Esophagus squamous epithelium (tissue), 5 donors: ENCODE measurements around the gene DEFB131B. TPM values are rescaled to one million over a fixed set of nuclear protein-coding genes. Genes with fewer than 3 reads are reported as not detected.

Experiments
- DNase-seq: peaks from one replicate; lab custom pipeline; 2025; lab: John Stamatoyannopoulos, UW
- H3K27ac ChIP-seq, 4 donors: fragments of 200-600 bp; sonication (generic); one replicate each; pipeline ENCODE4 v1.5.1; 2016 to 2019; ENCODE audit warnings: mild to moderate bottlenecking in 1 of 4
- H3K27me3 ChIP-seq, 4 donors: fragments of 200-600 bp; sonication (generic); 1 replicate in 3 of 4; 2 replicates in 1 of 4; pipeline versions ENCODE4 v1.5.1 to v1.6.0; 2017 to 2021; ENCODE audit warnings: antibody characterized with exemption in 1 of 4
- H3K36me3 ChIP-seq, 3 donors: fragments of 200-600 bp; sonication (generic); one replicate each; pipeline ENCODE4 v1.5.1; 2016 to 2019
- H3K4me1 ChIP-seq, 3 donors: fragments of 200-600 bp; sonication (generic); one replicate each; pipeline ENCODE4 v1.5.1; 2017 to 2019
- H3K4me3 ChIP-seq, 4 donors: fragments of 200-600 bp; sonication (generic); 1 replicate in 3 of 4; 2 replicates in 1 of 4; pipeline ENCODE4 v1.5.1; 2016 to 2019; ENCODE audit warnings: mild to moderate bottlenecking in 2 of 4, moderate library complexity in 1 of 4
- H3K9me3 ChIP-seq, 3 donors: fragments of 200-600 bp; sonication (generic); one replicate each; pipeline ENCODE4 v1.5.1; 2016 to 2019
- POLR2A ChIP-seq, 4 donors: fragments of 450-650 bp; IDR thresholded peaks; one replicate each; pipeline ENCODE4 v1.6.1; 2017; ENCODE audit warnings: antibody characterized with exemption in 4 of 4, mild to moderate bottlenecking in 4 of 4, moderate library complexity in 3 of 4
- WGBS, 2 donors: methylation state at CpG; one replicate each; pipeline ENCODE4 v1.1.5; 2018; 5-methylcytosine and 5-hydroxymethylcytosine counted together
- intact Hi-C: fragments of 100-400 bp; cut with DNase I; formaldehyde crosslinking; loops from one replicate; pipeline ENCODE4 v1.15.0; 2022
- small RNA-seq, 4 donors: library from RNA; depleted of rRNA; stranded (forward); fragments of <200 nt; gene quantifications; one replicate each; pipeline ENCODE3, GENCODE V24; 2016
- total RNA-seq, 4 donors: library from RNA; depleted of rRNA; stranded (reverse); fragments of >200 nt; gene quantifications; one replicate each; pipeline ENCODE4 v1.1.0, GENCODE V29; 2016
- TF ChIP-seq, protein P1 (sequence below), 6 experiments: fragments of 450-650 bp in 4 of 6; fragments of 200-600 bp in 2 of 6; sonication (generic) in 2 of 6; IDR thresholded peaks; one replicate each; pipeline ENCODE4 v1.5.1; 2016 to 2019; ENCODE audit warnings: antibody characterized with exemption in 6 of 6, mild to moderate bottlenecking in 4 of 6, moderate library complexity in 4 of 6
- donor health status: DM: yes; HTN: yes; CAD: no.

The DEFB131B gene
- total RNA-seq, 4 donors from 2014 or later = not detected

DNA sequence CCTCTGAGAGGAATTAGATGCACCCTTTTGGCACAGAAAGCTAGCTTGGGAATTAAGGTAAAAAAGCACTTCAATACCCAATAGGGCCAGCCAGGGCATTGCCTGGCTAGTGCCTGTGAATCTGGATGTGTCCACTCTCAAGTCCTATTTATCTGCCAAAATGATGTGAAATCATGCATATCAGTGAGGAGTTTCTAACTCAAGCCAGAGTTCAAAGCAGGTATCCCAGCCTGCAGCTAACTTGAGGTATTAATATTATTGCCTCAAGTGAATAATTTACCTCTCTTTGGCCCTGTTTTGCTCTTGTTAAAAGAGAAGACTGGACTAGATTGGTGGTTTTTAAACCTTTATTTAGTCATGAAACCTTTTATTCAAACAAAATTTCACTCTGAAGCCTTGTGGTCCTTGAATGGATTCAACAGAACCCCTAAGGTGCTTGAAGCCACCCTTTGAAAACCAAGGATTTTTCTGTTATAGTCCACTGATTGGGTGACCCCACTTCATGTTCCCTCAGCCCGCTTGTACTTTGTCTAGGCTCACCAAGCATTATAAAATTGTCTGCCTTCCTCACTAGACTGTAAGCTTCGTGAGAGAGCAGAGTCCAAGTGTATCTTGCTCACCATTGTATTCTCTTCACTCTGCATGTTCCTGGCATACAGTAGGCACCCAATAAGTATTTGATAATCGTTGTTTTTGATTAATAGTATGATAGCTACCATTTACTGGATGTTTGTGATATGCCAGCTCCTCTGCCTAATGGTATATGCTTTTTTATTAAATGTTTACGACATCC lies 55.1 kb downstream of the DEFB131B start:
- H3K4me1 ChIP-seq = peaks cover 10 to 41% (median 15%) of the 10 kb centered on the region in 3 donors
- no peaks in the 10 kb centered on the region for H3K36me3 ChIP-seq
- H3K27me3 ChIP-seq = no peaks in the 10 kb centered on the region
- TF ChIP-seq, protein P1, sequence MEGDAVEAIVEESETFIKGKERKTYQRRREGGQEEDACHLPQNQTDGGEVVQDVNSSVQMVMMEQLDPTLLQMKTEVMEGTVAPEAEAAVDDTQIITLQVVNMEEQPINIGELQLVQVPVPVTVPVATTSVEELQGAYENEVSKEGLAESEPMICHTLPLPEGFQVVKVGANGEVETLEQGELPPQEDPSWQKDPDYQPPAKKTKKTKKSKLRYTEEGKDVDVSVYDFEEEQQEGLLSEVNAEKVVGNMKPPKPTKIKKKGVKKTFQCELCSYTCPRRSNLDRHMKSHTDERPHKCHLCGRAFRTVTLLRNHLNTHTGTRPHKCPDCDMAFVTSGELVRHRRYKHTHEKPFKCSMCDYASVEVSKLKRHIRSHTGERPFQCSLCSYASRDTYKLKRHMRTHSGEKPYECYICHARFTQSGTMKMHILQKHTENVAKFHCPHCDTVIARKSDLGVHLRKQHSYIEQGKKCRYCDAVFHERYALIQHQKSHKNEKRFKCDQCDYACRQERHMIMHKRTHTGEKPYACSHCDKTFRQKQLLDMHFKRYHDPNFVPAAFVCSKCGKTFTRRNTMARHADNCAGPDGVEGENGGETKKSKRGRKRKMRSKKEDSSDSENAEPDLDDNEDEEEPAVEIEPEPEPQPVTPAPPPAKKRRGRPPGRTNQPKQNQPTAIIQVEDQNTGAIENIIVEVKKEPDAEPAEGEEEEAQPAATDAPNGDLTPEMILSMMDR (IDR thresholded peaks at IDR 0.05) = no peak
- TF ChIP-seq POLR2A (IDR thresholded peaks at IDR 0.05) = no peak
- intact Hi-C loops = no loop called here
- no peak for DNase-seq
- no peaks in the 10 kb centered on the region for H3K9me3 ChIP-seq
- H3K27ac ChIP-seq = no peak overlapping the region
- H3K4me3 ChIP-seq = no peak overlapping the region
- 88 to 89% methylated on average over 4 of the region's 4 CpGs for WGBS, 2 donors

Small RNAs within 50 kb of the gene (small RNA-seq; reads per million reads assigned to genes)
- gene RNA5SP342 = 0 reads per million in 4 donors

Other genes with a start within 250 kb of the DEFB131B start
- gene DEFB108B, start 45.3 kb upstream of the DEFB131B start, total RNA-seq = not detected
- gene XNDC1N, start 50.1 kb downstream of the DEFB131B start, total RNA-seq = 10 to 100 TPM in 1 of 4 donors, 1 to 10 TPM in 2, under 1 TPM in 1; 0.85 to 12.2 (median 4.9) TPM
- 10 to 100 TPM; 10.9 to 17.6 (median 16.3) TPM for gene RNF121, start 50.6 kb downstream of the DEFB131B start, total RNA-seq
- gene IL18BP, start 120.5 kb downstream of the DEFB131B start, total RNA-seq = 1 to 10 TPM; 1.6 to 6.5 (median 4.8) TPM
- 100 to 1,000 TPM; 142 to 237 (median 177) TPM for gene NUMA1, start 202.1 kb downstream of the DEFB131B start, total RNA-seq
- 1 to 10 TPM; 2.1 to 4.2 (median 3.2) TPM for gene LRRC51, start 202.4 kb downstream of the DEFB131B start, total RNA-seq
- 10 to 100 TPM; 80.1 to 99.1 (median 97.7) TPM for gene LAMTOR1, start 224.8 kb downstream of the DEFB131B start, total RNA-seq
- not detected for gene TOMT, start 227.5 kb downstream of the DEFB131B start, total RNA-seq
- 10 to 100 TPM; 17.7 to 35.3 (median 23.5) TPM for gene ANAPC15, start 234.2 kb downstream of the DEFB131B start, total RNA-seq